GM23338 (cell line): ENCODE measurements around the gene FNDC10. TPM values are rescaled to one million over a fixed set of nuclear protein-coding genes. Genes with fewer than 3 reads are reported as not detected.
A peak's percentile ranks its signal among the peaks of the same experiment; 100 is the strongest.

Source experiments
- ATAC-seq: fragments of 200-7000 bp; cut with Tn5 transposase; 3 replicates; pipeline ENCODE4 v1.9.1; 2020
- DNase-seq: peaks from one replicate; pipeline ENCODE4 v3.0.0-alpha.2; 2015; ENCODE audit warnings: low spot score
- H2AFZ ChIP-seq: fragments of 200-600 bp; sonication (generic); 2 replicates; pipeline ENCODE4 v1.8.0; 2016; ENCODE audit warnings: antibody characterized with exemption, mild to moderate bottlenecking, moderate library complexity
- H3F3A ChIP-seq: fragments of 200-600 bp; sonication (generic); replicated peaks from 2 replicates; pipeline ENCODE4 v1.8.0; 2017; ENCODE audit warnings: antibody characterized with exemption, mixed run types, low read depth
- H3K27ac ChIP-seq: fragments of 200-600 bp; sonication (generic); 2 replicates; pipeline ENCODE4 v1.6.1; 2016; ENCODE audit warnings: low read depth
- H3K27me3 ChIP-seq: fragments of 200-600 bp; sonication (generic); 2 replicates; pipeline ENCODE4 v1.8.0; 2016; ENCODE audit warnings: mild to moderate bottlenecking, mixed run types, moderate library complexity; ENCODE audit not compliant: insufficient read depth
- H3K36me3 ChIP-seq: fragments of 200-600 bp; sonication (generic); 2 replicates; pipeline ENCODE4 v1.8.0; 2016; ENCODE audit warnings: mild to moderate bottlenecking; ENCODE audit not compliant: insufficient read depth
- H3K4me1 ChIP-seq: fragments of 200-600 bp; sonication (generic); 2 replicates; pipeline ENCODE4 v1.8.0; 2016; ENCODE audit warnings: mild to moderate bottlenecking, moderate library complexity; ENCODE audit not compliant: insufficient read depth
- H3K4me2 ChIP-seq: fragments of 200-600 bp; sonication (generic); 2 replicates; pipeline ENCODE4 v1.7.1; 2017; ENCODE audit warnings: mixed run types
- H3K4me3 ChIP-seq: fragments of 200-600 bp; sonication (generic); 2 replicates; pipeline ENCODE4 v1.6.1; 2016; ENCODE audit warnings: mixed run types
- H3K79me2 ChIP-seq: fragments of 200-600 bp; sonication (generic); replicated peaks from 2 replicates; pipeline ENCODE4 v1.8.0; 2017; ENCODE audit warnings: mild to moderate bottlenecking; ENCODE audit not compliant: insufficient read depth
- H3K9me2 ChIP-seq: fragments of 200-600 bp; sonication (generic); 2 replicates; pipeline ENCODE4 v1.8.0; 2017; ENCODE audit not compliant: insufficient read depth
- H4K20me1 ChIP-seq: fragments of 200-600 bp; sonication (generic); replicated peaks from 2 replicates; pipeline ENCODE4 v1.8.0; 2017; ENCODE audit warnings: mild to moderate bottlenecking; ENCODE audit not compliant: insufficient read depth
- H3K27ac Mint-ChIP-seq: 2 replicates; pipeline ENCODE4 v1.8.0; 2020; ENCODE audit warnings: inconsistent platforms, mild to moderate bottlenecking, moderate library complexity, mixed read lengths
- H3K27me3 Mint-ChIP-seq: 3 replicates; pipeline ENCODE4 v1.8.0; 2022; ENCODE audit warnings: low read depth, mild to moderate bottlenecking, moderate library complexity, mixed read lengths, inconsistent platforms; ENCODE audit not compliant: insufficient read depth, poor library complexity
- H3K36me3 Mint-ChIP-seq: 3 replicates; pipeline ENCODE4 v1.8.0; 2021; ENCODE audit warnings: low read depth, mild to moderate bottlenecking, inconsistent platforms, moderate library complexity, mixed read lengths
- H3K4me1 Mint-ChIP-seq: 3 replicates; pipeline ENCODE4 v1.8.0; 2020; ENCODE audit warnings: mild to moderate bottlenecking, inconsistent platforms, mixed read lengths
- H3K4me3 Mint-ChIP-seq: 3 replicates; pipeline ENCODE4 v1.8.0; 2021; ENCODE audit warnings: moderate library complexity, mild to moderate bottlenecking, inconsistent platforms, mixed read lengths
- H3K9me3 Mint-ChIP-seq: 3 replicates; pipeline ENCODE4 v1.8.0; 2020; ENCODE audit warnings: moderate library complexity, mild to moderate bottlenecking, inconsistent platforms, mixed read lengths
- CREB1 ChIP-seq: fragments of 250-450 bp; sonication (Bioruptor Pico); IDR thresholded peaks from 2 replicates; pipeline ENCODE4 v1.5.0; 2020; ENCODE audit warnings: low read depth, mild to moderate bottlenecking, moderate library complexity
- CTCF ChIP-seq, 2 experiments: fragments of 200-600 bp in 1 of 2; sonication (generic) in 1 of 2; conservative IDR thresholded peaks; 2 replicates each; pipeline versions ENCODE4 v1.5.1 to v1.6.1; 2016 to 2017; ENCODE audit warnings: antibody characterized with exemption in 2 of 2, low read depth in 2 of 2, mild to moderate bottlenecking in 2 of 2, moderate library complexity in 1 of 2
- ETS1 ChIP-seq: IDR thresholded peaks from 2 replicates; pipeline ENCODE4 v1.6.1; 2016; ENCODE audit warnings: antibody characterized with exemption
- EZH2 ChIP-seq: fragments of 200-600 bp; sonication (generic); IDR thresholded peaks from one replicate; pipeline ENCODE4 v1.8.0; 2017; ENCODE audit warnings: antibody characterized with exemption, mild to moderate bottlenecking, low read depth; ENCODE audit not compliant: unreplicated experiment
- EZH2phosphoT487 ChIP-seq: fragments of 200-600 bp; sonication (generic); IDR thresholded peaks from one replicate; pipeline ENCODE4 v1.8.1; 2018; ENCODE audit warnings: antibody characterized with exemption; ENCODE audit not compliant: unreplicated experiment
- JUNB ChIP-seq: IDR thresholded peaks from one replicate; pipeline ENCODE4 v1.6.1; 2016; ENCODE audit warnings: antibody characterized with exemption; ENCODE audit not compliant: unreplicated experiment
- NANOG ChIP-seq: IDR thresholded peaks from 2 replicates; pipeline ENCODE4 v1.6.1; 2016; ENCODE audit warnings: antibody characterized with exemption, borderline replicate concordance
- POLR2AphosphoS5 ChIP-seq: IDR thresholded peaks from 2 replicates; pipeline ENCODE4 v1.6.1; 2016; ENCODE audit warnings: antibody characterized with exemption, low read depth
- REST ChIP-seq: IDR thresholded peaks from one replicate; pipeline ENCODE4 v1.6.1; 2018; ENCODE audit warnings: antibody characterized with exemption; ENCODE audit not compliant: unreplicated experiment
- STAT1 ChIP-seq: IDR thresholded peaks from one replicate; pipeline ENCODE4 v1.6.1; 2016; ENCODE audit warnings: antibody characterized with exemption; ENCODE audit not compliant: unreplicated experiment
- ZNF114 ChIP-seq: fragments of 250-450 bp; sonication (Bioruptor Pico); IDR thresholded peaks from 2 replicates; pipeline ENCODE4 v1.5.0; 2020; ENCODE audit warnings: mild to moderate bottlenecking, moderate library complexity
- ZNF331 ChIP-seq: fragments of 250-450 bp; sonication (Bioruptor Pico); IDR thresholded peaks from 2 replicates; pipeline ENCODE4 v1.5.0; 2020; ENCODE audit warnings: low read depth, mild to moderate bottlenecking, moderate library complexity
- ZNF462 ChIP-seq: fragments of 250-450 bp; sonication (Bioruptor Pico); IDR thresholded peaks from 2 replicates; pipeline ENCODE4 v1.5.0; 2020; ENCODE audit warnings: mild to moderate bottlenecking, moderate library complexity
- polyA plus RNA-seq: library from polyadenylated mRNA; unstranded; fragments of >200 nt; fragmentation: Nextera tagmentation; extraction: Ambion mirVana; gene quantifications from 2 replicates; pipeline ENCODE4 v1.2.1, GENCODE V29; 2016
- total RNA-seq: library from RNA; depleted of rRNA; stranded (reverse); fragments of >200 nt; shearing (Covaris generic); gene quantifications from 2 replicates; pipeline ENCODE4 v1.2.3, GENCODE V29; 2014

FNDC10 gene
- total and polyA plus RNA-seq, 2 experiments from 2014 or later, result 7.7 to 15.1 TPM

GRCh38 chr1:1598051-1598719, 1.8 kb downstream of the FNDC10 start:
- H3K27me3 Mint-ChIP-seq, result peaks cover 34% of the 10 kb centered on the region
- H3K36me3 Mint-ChIP-seq, result no peaks in the 10 kb centered on the region
- Histone ChIP-seq H3K36me3 (no peaks in the 10 kb centered on the region), H3K4me2 (peak overlapping the region; percentile 74; the same call in 1 of the 2 replicates), H3K79me2 (no peaks in the 10 kb centered on the region), H3K9me2 (no peaks in the 10 kb centered on the region), H3K4me1 (no peaks in the 10 kb centered on the region; the same call in 1 of the 2 replicates), H3K27me3 (peaks cover 34% of the 10 kb centered on the region), H3K27ac (no peak overlapping the region), H2AFZ (no peak overlapping the region), H4K20me1 (no peaks in the 10 kb centered on the region), H3K4me3 (no peak overlapping the region), H3F3A (peaks cover 5% of the 10 kb centered on the region; the same call in 1 of the 2 replicates)
- no peaks in the 10 kb centered on the region for H3K9me3 Mint-ChIP-seq
- ATAC-seq (no peak), DNase-seq (no peak)
- no peak overlapping the region for H3K27ac Mint-ChIP-seq
- TF ChIP-seq JUNB, result no peak
- TF ChIP-seq STAT1, result no peak
- TF ChIP-seq CTCF (conservative IDR thresholded peaks at IDR 0.05; ENCODE audit: low read depth in 2 of 2), result no peak
- TF ChIP-seq ZNF462 (CRISPR knock-in tag), result no peak
- no peak for TF ChIP-seq ZNF331 (CRISPR knock-in tag)
- no peak for TF ChIP-seq REST
- TF ChIP-seq POLR2AphosphoS5, result no peak
- TF ChIP-seq ETS1, result no peak
- no peak for TF ChIP-seq NANOG
- TF ChIP-seq EZH2phosphoT487, result no peak
- no peak for TF ChIP-seq ZNF114 (CRISPR knock-in tag)
- no peak for TF ChIP-seq CREB1 (CRISPR knock-in tag)
- no peak for TF ChIP-seq EZH2
- H3K4me1 Mint-ChIP-seq, result peaks cover 11% of the 10 kb centered on the region
- peak overlapping the region; percentile 78 for H3K4me3 Mint-ChIP-seq
